H1 (cell line): ENCODE results near the gene IGF1. TPM values are rescaled to one million over a fixed set of nuclear protein-coding genes. Genes with fewer than 3 reads are reported as not detected.

Experiments used
- RNF2 ChIP-seq: fragments of 200-900, 300-1000 bp; sonication (generic); IDR thresholded peaks from 2 replicates; pipeline ENCODE4 v1.7.1; 2016; ENCODE audit warnings: borderline replicate concordance, low read depth, mild to moderate bottlenecking, antibody characterized with exemption, low read length; ENCODE audit not compliant: poor library complexity, severe bottlenecking; ENCODE audit errors: missing control alignments
- RXRA ChIP-seq: IDR thresholded peaks from 2 replicates; pipeline ENCODE4 v1.6.1; 2011; ENCODE audit warnings: low read depth, mild to moderate bottlenecking, low read length, moderate library complexity; ENCODE audit not compliant: insufficient read depth
- polyA plus RNA-seq, 7 experiments: library from polyadenylated mRNA; depleted of rRNA in 3 of 7; stranded (reverse) in 5 of 7; unstranded in 2 of 7; fragments of >200 nt in 5 of 7; fragments of 200-250 nt in 2 of 7; gene quantifications; 1 replicate in 5 of 7; 2 replicates in 1 of 7; 4 replicates in 1 of 7; pipeline versions ENCODE4 v1.2.1 to v1.2.3, GENCODE V29; 2011 to 2013; ENCODE audit warnings: missing spikeins in 2 of 7, mixed read lengths in 2 of 7
- total RNA-seq: library from RNA; stranded (reverse); fragmentation: NEBNext Ultra II Directional; extraction: Animal tissue kit (Norgen Biotek cat#: 25700); gene quantifications from 2 replicates; pipeline ENCODE4 v1.2.1, GENCODE V29; 2021

Gene IGF1
- total and polyA plus RNA-seq, 2 of the 8 experiments (the other 6 are each of a cell fraction or from before 2014, with no cell fraction given) = not detected

DNA sequence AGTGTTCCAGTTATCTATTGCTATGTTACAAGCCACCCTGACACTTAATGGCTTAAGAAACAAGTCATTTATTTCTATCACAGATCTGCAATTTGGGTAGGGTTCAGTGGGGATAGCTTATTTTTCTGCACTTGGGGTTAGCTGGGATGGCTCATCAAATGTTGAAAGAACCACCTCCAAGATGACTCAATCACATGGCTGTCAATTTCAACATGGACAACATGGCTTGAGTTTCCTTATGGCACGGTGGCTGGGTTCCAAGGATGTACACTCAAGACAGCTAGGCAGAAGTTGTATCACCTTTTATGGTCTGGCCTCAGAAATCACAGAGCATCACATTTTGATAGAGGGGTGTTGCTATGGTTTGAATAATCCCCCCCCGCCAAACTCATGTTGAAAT, 24.5 kb upstream of the IGF1 start (continued):
- TF ChIP-seq RNF2 (no peak), RXRA (no peak)
